ENCODE data around the gene KAZALD1.

The KAZALD1 gene

GRCh38 chr10:101094121-101094879, 32.5 kb downstream of the KAZALD1 start:
- H3K9ac ChIP-seq (ENCODE audit: low read length) = no peak overlapping the region
- H3K79me2 ChIP-seq (ENCODE audit: low read length) = no peaks in the 10 kb centered on the region
- no peak overlapping the region for H3K27ac ChIP-seq (ENCODE audit: low read length)
- H4K20me1 ChIP-seq (ENCODE audit: insufficient read depth, low read length) = no peaks in the 10 kb centered on the region
- peaks cover 9% of the 10 kb centered on the region; the same call in 1 of the 2 replicates for H3K27me3 ChIP-seq (ENCODE audit: low read depth, low read length)
- no peak for TF ChIP-seq CTCF (IDR thresholded peaks at IDR 0.05; ENCODE audit: low read depth, low read length)
- H3K4me2 ChIP-seq (ENCODE audit: low read length) = no peak overlapping the region
- H3K9me3 ChIP-seq (ENCODE audit: insufficient read depth, low read length) = no peaks in the 10 kb centered on the region
- no peak overlapping the region for H2AFZ ChIP-seq (ENCODE audit: low read depth, low read length)
- H3K4me1 ChIP-seq (ENCODE audit: low read length) = peaks cover 2% of the 10 kb centered on the region; the same call in 1 of the 2 replicates
- H3K4me3 ChIP-seq (ENCODE audit: low read length) = no peak overlapping the region
- H3K36me3 ChIP-seq (replicated peaks; ENCODE audit: low read depth, low read length) = no peaks in the 10 kb centered on the region

- TF ChIP-seq CTCF (IDR thresholded peaks at IDR 0.05; ENCODE audit: low read depth, low read length) = no peak
- H3K9ac ChIP-seq (ENCODE audit: low read length) = no peak overlapping the region
- peaks cover 9% of the 10 kb centered on the region; the same call in 1 of the 2 replicates for H3K27me3 ChIP-seq (ENCODE audit: low read depth, low read length)
- H4K20me1 ChIP-seq (ENCODE audit: insufficient read depth, low read length) = no peaks in the 10 kb centered on the region
- H3K9me3 ChIP-seq (ENCODE audit: insufficient read depth, low read length) = no peaks in the 10 kb centered on the region
- peak overlapping the region; percentile 60; the same call in 1 of the 2 replicates for H2AFZ ChIP-seq (ENCODE audit: low read depth, low read length)
- H3K4me3 ChIP-seq (ENCODE audit: low read length) = no peak overlapping the region
- H3K36me3 ChIP-seq (replicated peaks; ENCODE audit: low read depth, low read length) = no peaks in the 10 kb centered on the region
- no peak overlapping the region for H3K4me2 ChIP-seq (ENCODE audit: low read length)
- peaks cover 2% of the 10 kb centered on the region; the same call in 1 of the 2 replicates for H3K4me1 ChIP-seq (ENCODE audit: low read length)
- H3K27ac ChIP-seq (ENCODE audit: low read length) = no peak overlapping the region
- H3K79me2 ChIP-seq (ENCODE audit: low read length) = no peaks in the 10 kb centered on the region
Measured at GRCh38 chr10:101095004-101095403, 33.2 kb downstream of the KAZALD1 start.

GRCh38 chr10:101095550-101096213, 33.9 kb downstream of the KAZALD1 start:
- Histone ChIP-seq H3K4me2 (ENCODE audit: low read length) (0 out of 2 replicates have a peak overlapping the region, but pooled peaks have one; percentile 17), H3K27me3 (ENCODE audit: low read depth, low read length) (peaks cover 9% of the 10 kb centered on the region; the same call in 1 of the 2 replicates), H4K20me1 (ENCODE audit: insufficient read depth, low read length) (no peaks in the 10 kb centered on the region), H3K4me1 (ENCODE audit: low read length) (peaks cover 2% of the 10 kb centered on the region; the same call in 1 of the 2 replicates), H3K9ac (ENCODE audit: low read length) (no peak overlapping the region), H3K36me3 (replicated peaks; ENCODE audit: low read depth, low read length) (no peaks in the 10 kb centered on the region), H2AFZ (ENCODE audit: low read depth, low read length) (peak overlapping the region; percentile 60), H3K79me2 (ENCODE audit: low read length) (no peaks in the 10 kb centered on the region), H3K9me3 (ENCODE audit: insufficient read depth, low read length) (no peaks in the 10 kb centered on the region), H3K4me3 (ENCODE audit: low read length) (no peak overlapping the region), H3K27ac (ENCODE audit: low read length) (no peak overlapping the region)
- TF ChIP-seq EZH2phosphoT487 (IDR thresholded peaks at IDR 0.05; ENCODE audit: low read depth) = no peak
- TF ChIP-seq CTCF (IDR thresholded peaks at IDR 0.05; ENCODE audit: low read depth, low read length) = peak; percentile 75

- peaks cover 2% of the 10 kb centered on the region; the same call in 1 of the 2 replicates for H3K4me1 ChIP-seq (ENCODE audit: low read length)
- no peak overlapping the region for H2AFZ ChIP-seq (ENCODE audit: low read depth, low read length)
- H3K4me3 ChIP-seq (ENCODE audit: low read length) = no peak overlapping the region
- H4K20me1 ChIP-seq (ENCODE audit: insufficient read depth, low read length) = no peaks in the 10 kb centered on the region
- H3K79me2 ChIP-seq (ENCODE audit: low read length) = no peaks in the 10 kb centered on the region
- peaks cover 9% of the 10 kb centered on the region; the same call in 1 of the 2 replicates for H3K27me3 ChIP-seq (ENCODE audit: low read depth, low read length)
- no peak overlapping the region for H3K4me2 ChIP-seq (ENCODE audit: low read length)
- H3K36me3 ChIP-seq (replicated peaks; ENCODE audit: low read depth, low read length) = no peaks in the 10 kb centered on the region
- no peak overlapping the region for H3K27ac ChIP-seq (ENCODE audit: low read length)
- TF ChIP-seq EZH2phosphoT487 (IDR thresholded peaks at IDR 0.05; ENCODE audit: low read depth) (no peak), CTCF (IDR thresholded peaks at IDR 0.05; ENCODE audit: low read depth, low read length) (no peak)
- H3K9ac ChIP-seq (ENCODE audit: low read length) = no peak overlapping the region
- H3K9me3 ChIP-seq (ENCODE audit: insufficient read depth, low read length) = no peaks in the 10 kb centered on the region
Measured at GRCh38 chr10:101096378-101096777, 34.6 kb downstream of the KAZALD1 start.

Measured in OCI-LY3 (cell line).